Caco-2 (cell line): ENCODE measurements around the gene PFKM. TPM values are rescaled to one million over a fixed set of nuclear protein-coding genes. Genes with fewer than 3 reads are reported as not detected.

Source experiments
- BruUV-seq: library from RNA; stranded (reverse); fragments of 400-500 nt; replicated peaks from 2 replicates; lab custom pipeline; 2021; lab: Mats Ljungman, UMichigan
- CTCF ChIA-PET: fragments of 300-600 bp; sonication (Branson Sonifier 250); formaldehyde crosslinking; loops from one replicate; lab custom pipeline; 2022; ENCODE audit warnings: antibody characterized with exemption; lab: Charles Lee
- POLR2A ChIA-PET: fragments of 300-600 bp; sonication (Branson Sonifier 250); formaldehyde crosslinking; loops from one replicate; lab custom pipeline; 2022; ENCODE audit warnings: antibody characterized with exemption; lab: Charles Lee
- DNase-seq, 2 experiments: peaks; one replicate each; pipeline versions ENCODE4 v3.0.0 to v3.0.0-alpha.2; 2020 to 2022
- H3K27me3 ChIP-seq: replicated peaks from 2 replicates; pipeline ENCODE4 v1.6.0; 2011; ENCODE audit warnings: low read length; ENCODE audit not compliant: control insufficient read depth, insufficient read depth
- H3K36me3 ChIP-seq: 2 replicates; pipeline ENCODE4 v1.5.1; 2011; ENCODE audit warnings: low read length; ENCODE audit not compliant: control insufficient read depth, insufficient read depth
- H3K4me1 ChIP-seq: fragments of 250-450 bp; sonication (Bioruptor Pico); 2 replicates; pipeline ENCODE4 v1.5.1; 2020; ENCODE audit warnings: mild to moderate bottlenecking
- H3K4me3 ChIP-seq: 2 replicates; pipeline ENCODE4 v1.5.1; 2011; ENCODE audit warnings: low read depth, mild to moderate bottlenecking, control low read depth, low read length
- H3K9me3 ChIP-seq: fragments of 250-450 bp; sonication (Bioruptor Pico); 2 replicates; pipeline ENCODE4 v1.5.1; 2020; ENCODE audit warnings: mild to moderate bottlenecking, moderate library complexity
- H3K27ac Mint-ChIP-seq: one replicate; pipeline ENCODE4 v1.8.0; 2022; ENCODE audit warnings: mixed read lengths; ENCODE audit not compliant: unreplicated experiment
- H3K27me3 Mint-ChIP-seq: one replicate; pipeline ENCODE4 v1.8.0; 2022; ENCODE audit warnings: mixed read lengths; ENCODE audit not compliant: insufficient read depth, unreplicated experiment
- H3K36me3 Mint-ChIP-seq: one replicate; pipeline ENCODE4 v1.8.0; 2022; ENCODE audit warnings: mild to moderate bottlenecking, mixed read lengths; ENCODE audit not compliant: insufficient read depth, unreplicated experiment
- H3K4me1 Mint-ChIP-seq: one replicate; pipeline ENCODE4 v1.8.0; 2022; ENCODE audit warnings: low read depth, mixed read lengths; ENCODE audit not compliant: unreplicated experiment
- H3K4me3 Mint-ChIP-seq: one replicate; pipeline ENCODE4 v1.8.0; 2022; ENCODE audit warnings: mild to moderate bottlenecking, moderate library complexity, mixed read lengths; ENCODE audit not compliant: unreplicated experiment
- H3K9me3 Mint-ChIP-seq: one replicate; pipeline ENCODE4 v1.8.0; 2022; ENCODE audit warnings: mixed read lengths; ENCODE audit not compliant: unreplicated experiment
- CTCF ChIP-seq, 2 experiments: fragments of 200-600 bp in 1 of 2; IDR thresholded peaks; 1 replicate in 1 of 2; 2 replicates in 1 of 2; pipeline versions ENCODE4 v1.5.1 to v1.8.0; 2011 to 2022; ENCODE audit warnings: antibody characterized with exemption in 1 of 2, control low read depth in 1 of 2, inconsistent platforms in 1 of 2, low read depth in 1 of 2, low read length in 1 of 2, mild to moderate bottlenecking in 1 of 2, moderate library complexity in 1 of 2; ENCODE audit not compliant: insufficient read depth in 1 of 2, severe bottlenecking in 1 of 2, unreplicated experiment in 1 of 2
- intact Hi-C: fragments of 100-400 bp; cut with micrococcal nuclease; formaldehyde crosslinking; loops from one replicate; pipeline ENCODE4 v1.10.0; 2022; ENCODE audit not compliant: unreplicated experiment
- total RNA-seq: library from RNA; stranded (reverse); gene quantifications from 2 replicates; pipeline ENCODE4 v1.2.3, GENCODE V29; 2022

The PFKM gene
- total RNA-seq, 1 experiment from 2014 or later: 96.8 TPM

- no peak for TF ChIP-seq CTCF (IDR thresholded peaks at IDR 0.05; ENCODE audit: insufficient read depth in 1 of 2, low read depth in 1 of 2, low read length in 1 of 2, severe bottlenecking in 1 of 2, unreplicated experiment in 1 of 2)
- BruUV-seq: no TSS peak
- H3K27me3 ChIP-seq: no peaks in the 10 kb centered on the region
- no peaks in the 10 kb centered on the region for H3K9me3 Mint-ChIP-seq
- no peaks in the 10 kb centered on the region for H3K36me3 Mint-ChIP-seq
- H3K4me3 Mint-ChIP-seq: no peak overlapping the region
- ChIA-PET CTCF (interaction anchor here (0.5 kb wide), 1 partner anchor 36 kb away, joined by 4 read pairs; no protein-coding TSS in a partner anchor), POLR2A (no interaction called here)
- peaks cover 6% of the 10 kb centered on the region; the same call in 1 of the 2 replicates for H3K4me1 ChIP-seq
- no peaks in the 10 kb centered on the region for H3K36me3 ChIP-seq
- DNase-seq: no peak
- peaks cover 6% of the 10 kb centered on the region for H3K4me1 Mint-ChIP-seq
- intact Hi-C loops: no loop called here
- peaks cover 18% of the 10 kb centered on the region for H3K27me3 Mint-ChIP-seq
- no peaks in the 10 kb centered on the region for H3K9me3 ChIP-seq
- no peak overlapping the region for H3K4me3 ChIP-seq
- H3K27ac Mint-ChIP-seq: no peak overlapping the region
These were observed 60.3 kb downstream of the PFKM start for GRCh38 chr12:48179466-48179865.

GRCh38 chr12:48180424-48180823 is 61.3 kb downstream of the PFKM start:
- POLR2A ChIA-PET: no interaction called here
- Mint-ChIP-seq H3K27ac (no peak overlapping the region), H3K4me1 (peaks cover 7% of the 10 kb centered on the region), H3K36me3 (no peaks in the 10 kb centered on the region), H3K9me3 (no peaks in the 10 kb centered on the region), H3K4me3 (no peak overlapping the region), H3K27me3 (peaks cover 18% of the 10 kb centered on the region)
- DNase-seq: no peak
- Histone ChIP-seq H3K36me3 (no peaks in the 10 kb centered on the region), H3K4me1 (peaks cover 6% of the 10 kb centered on the region; the same call in 1 of the 2 replicates), H3K9me3 (no peaks in the 10 kb centered on the region), H3K4me3 (no peak overlapping the region), H3K27me3 (no peaks in the 10 kb centered on the region)
- TF ChIP-seq CTCF (IDR thresholded peaks at IDR 0.05; ENCODE audit: insufficient read depth in 1 of 2, low read depth in 1 of 2, low read length in 1 of 2, severe bottlenecking in 1 of 2, unreplicated experiment in 1 of 2): no peak
- BruUV-seq: no TSS peak
- intact Hi-C loops: no loop called here
- CTCF ChIA-PET: no interaction called here

GRCh38 chr12:48180857-48181495 is 61.8 kb downstream of the PFKM start:
- no peaks in the 10 kb centered on the region for H3K9me3 ChIP-seq
- ChIA-PET CTCF (no interaction called here), POLR2A (no interaction called here)
- H3K36me3 ChIP-seq: no peaks in the 10 kb centered on the region
- Mint-ChIP-seq H3K27ac (no peak overlapping the region), H3K36me3 (no peaks in the 10 kb centered on the region), H3K9me3 (no peaks in the 10 kb centered on the region), H3K27me3 (peaks cover 18% of the 10 kb centered on the region), H3K4me3 (no peak overlapping the region), H3K4me1 (peaks cover 12% of the 10 kb centered on the region)
- BruUV-seq: no TSS peak
- peaks cover 6% of the 10 kb centered on the region for H3K4me1 ChIP-seq
- H3K4me3 ChIP-seq: no peak overlapping the region
- intact Hi-C loops: no loop called here
- no peaks in the 10 kb centered on the region for H3K27me3 ChIP-seq
- no peak for DNase-seq
- TF ChIP-seq CTCF (IDR thresholded peaks at IDR 0.05; ENCODE audit: insufficient read depth in 1 of 2, low read depth in 1 of 2, low read length in 1 of 2, severe bottlenecking in 1 of 2, unreplicated experiment in 1 of 2): no peak
